GM23248 (cell line): Measurements from ENCODE around the gene IL10RB. TPM values are rescaled to one million over a fixed set of nuclear protein-coding genes. Genes with fewer than 3 reads are reported as not detected.
"Not testable (repeated sequence)": the region's sequence is repeated elsewhere in the genome, so short reads cannot be mapped to it uniquely, and the experiment has no call there.

Experiments
- DNase-seq: peaks from one replicate; pipeline ENCODE4 v3.0.0-alpha.2; 2015
- H2AFZ ChIP-seq: fragments of 200-600 bp; sonication (generic); 2 replicates; pipeline ENCODE4 v1.6.1; 2016; ENCODE audit warnings: antibody characterized with exemption
- H3F3A ChIP-seq: fragments of 200-600 bp; sonication (generic); 2 replicates; pipeline ENCODE4 v1.6.1; 2016; ENCODE audit warnings: mild to moderate bottlenecking, antibody characterized with exemption, mixed run types; ENCODE audit not compliant: insufficient read depth
- H3K27ac ChIP-seq: fragments of 200-600 bp; sonication (generic); 2 replicates; pipeline ENCODE4 v1.5.1; 2016; ENCODE audit warnings: mild to moderate bottlenecking
- H3K27me3 ChIP-seq: fragments of 200-600 bp; sonication (generic); replicated peaks from 2 replicates; pipeline ENCODE4 v1.6.1; 2016; ENCODE audit warnings: mild to moderate bottlenecking; ENCODE audit not compliant: insufficient read depth
- H3K36me3 ChIP-seq: fragments of 200-600 bp; sonication (generic); 2 replicates; pipeline ENCODE4 v1.6.1; 2016; ENCODE audit warnings: low read depth, mild to moderate bottlenecking
- H3K4me1 ChIP-seq: fragments of 200-600 bp; sonication (generic); 2 replicates; pipeline ENCODE4 v1.6.1; 2016; ENCODE audit warnings: mild to moderate bottlenecking; ENCODE audit not compliant: insufficient read depth
- H3K4me2 ChIP-seq: fragments of 200-600 bp; sonication (generic); one replicate; pipeline ENCODE4 v1.6.1; 2016; ENCODE audit warnings: mild to moderate bottlenecking; ENCODE audit not compliant: unreplicated experiment
- H3K4me3 ChIP-seq: fragments of 200-600 bp; sonication (generic); 2 replicates; pipeline ENCODE4 v1.5.1; 2016; ENCODE audit warnings: mild to moderate bottlenecking
- H3K79me2 ChIP-seq: fragments of 200-600 bp; sonication (generic); 2 replicates; pipeline ENCODE4 v1.6.1; 2016; ENCODE audit warnings: mild to moderate bottlenecking; ENCODE audit not compliant: insufficient read depth
- H3K9ac ChIP-seq: fragments of 200-600 bp; sonication (generic); 2 replicates; pipeline ENCODE4 v1.6.1; 2016; ENCODE audit warnings: mild to moderate bottlenecking
- H3K9me2 ChIP-seq: fragments of 200-600 bp; sonication (generic); 2 replicates; pipeline ENCODE4 v1.6.1; 2016; ENCODE audit warnings: mixed run types, mild to moderate bottlenecking, moderate library complexity; ENCODE audit not compliant: insufficient read depth
- H3K9me3 ChIP-seq: fragments of 200-600 bp; sonication (generic); one replicate; pipeline ENCODE4 v1.6.1; 2017; ENCODE audit warnings: low read depth
- H4K20me1 ChIP-seq: fragments of 200-600 bp; sonication (generic); 2 replicates; pipeline ENCODE4 v1.6.0; 2016; ENCODE audit not compliant: insufficient read depth
- EZH2 ChIP-seq: fragments of 200-600 bp; sonication (generic); IDR thresholded peaks from 2 replicates; pipeline ENCODE4 v1.6.1; 2018; ENCODE audit warnings: antibody characterized with exemption, mild to moderate bottlenecking; ENCODE audit not compliant: insufficient read depth, poor library complexity, severe bottlenecking
- EZH2phosphoT487 ChIP-seq: fragments of 200-600 bp; sonication (generic); IDR thresholded peaks from 2 replicates; pipeline ENCODE4 v1.6.1; 2018; ENCODE audit warnings: antibody characterized with exemption, moderate library complexity, mild to moderate bottlenecking, low read depth; ENCODE audit not compliant: insufficient read depth
- WGBS, 2 experiments: methylation state at CpG; one replicate each; pipeline ENCODE4 v1.1.6; 2015 to 2017; ENCODE audit warnings: low lambda C conversion rate in 2 of 2, low coverage in 1 of 2; ENCODE audit errors: missing lambda C conversion rate in 2 of 2; 5-methylcytosine and 5-hydroxymethylcytosine counted together
- in situ Hi-C: fragments of 300-500 bp; cut with MboI; formaldehyde crosslinking; loops from 2 replicates; pipeline ENCODE4 v1.15.0; 2020
- polyA plus RNA-seq: library from polyadenylated mRNA; unstranded; fragments of >200 nt; fragmentation: Nextera tagmentation; extraction: Ambion mirVana; gene quantifications from 2 replicates; pipeline ENCODE4 v1.2.1, GENCODE V29; 2016
- total RNA-seq: library from RNA; depleted of rRNA; stranded (reverse); fragments of >200 nt; shearing (Covaris generic); gene quantifications from 2 replicates; pipeline ENCODE4 v1.2.3, GENCODE V29; 2014

The IL10RB gene
- total and polyA plus RNA-seq, 2 experiments from 2014 or later: 49.3 to 52.4 TPM

- H2AFZ ChIP-seq: no peak overlapping the region
- no peaks in the 10 kb centered on the region for H3K9me2 ChIP-seq
- 0 out of 2 replicates have a peak, but pooled peaks cover 3% of the 10 kb centered on the region for H3K27me3 ChIP-seq
- in situ Hi-C loops: no loop called here
- H3K9ac ChIP-seq: no peak overlapping the region
- H4K20me1 ChIP-seq: no peaks in the 10 kb centered on the region
- no peaks in the 10 kb centered on the region for H3K4me1 ChIP-seq
- H3K27ac ChIP-seq: no peak overlapping the region
- no peak overlapping the region for H3K4me2 ChIP-seq
- DNase-seq: no peak
- 58 to 59% methylated on average over 5 of the region's 5 CpGs for WGBS, 2 experiments
- H3K9me3 ChIP-seq: no peaks in the 10 kb centered on the region
- TF ChIP-seq EZH2phosphoT487 (no peak), EZH2 (no peak)
- H3K79me2 ChIP-seq: no peaks in the 10 kb centered on the region
- no peak overlapping the region for H3K4me3 ChIP-seq
- H3F3A ChIP-seq: no peaks in the 10 kb centered on the region
- H3K36me3 ChIP-seq: no peaks in the 10 kb centered on the region
Measured at GRCh38 chr21:33315946-33316710, 50.0 kb downstream of the IL10RB start.

GRCh38 chr21:33317145-33317544, 51.0 kb downstream of the IL10RB start:
- H3K27me3 ChIP-seq: 0 out of 2 replicates have a peak, but pooled peaks cover 3% of the 10 kb centered on the region
- no peak for DNase-seq

GRCh38 chr21:33317786-33318486, 51.8 kb downstream of the IL10RB start:
- Histone ChIP-seq H3K9me3 (no peaks in the 10 kb centered on the region), H3K36me3 (no peaks in the 10 kb centered on the region), H3K4me2 (no peak overlapping the region), H3K4me1 (no peaks in the 10 kb centered on the region), H3K9me2 (no peaks in the 10 kb centered on the region), H4K20me1 (no peaks in the 10 kb centered on the region), H3K27me3 (0 out of 2 replicates have a peak, but pooled peaks cover 3% of the 10 kb centered on the region), H3K79me2 (no peaks in the 10 kb centered on the region), H3K9ac (no peak overlapping the region), H2AFZ (no peak overlapping the region), H3K27ac (no peak overlapping the region), H3F3A (no peaks in the 10 kb centered on the region), H3K4me3 (no peak overlapping the region)
- 75 to 77% methylated on average over 14 of the region's 14 CpGs for WGBS, 2 experiments
- DNase-seq: no peak
- in situ Hi-C loops: no loop called here
- TF ChIP-seq EZH2phosphoT487 (no peak), EZH2 (no peak)

More at GRCh38 chr21:33317145-33317544, 51.0 kb downstream of the IL10RB start:
- WGBS, 2 experiments: 5 to 9% methylated on average over 6 of the region's 6 CpGs
- H3K9me3 ChIP-seq: no peaks in the 10 kb centered on the region
- no peaks in the 10 kb centered on the region for H4K20me1 ChIP-seq
- H3K4me2 ChIP-seq: no peak overlapping the region
- no peak overlapping the region for H3K9ac ChIP-seq
- no peaks in the 10 kb centered on the region for H3K4me1 ChIP-seq
- no peak overlapping the region for H2AFZ ChIP-seq
- no peaks in the 10 kb centered on the region for H3K36me3 ChIP-seq
- no peaks in the 10 kb centered on the region for H3K9me2 ChIP-seq
- H3K4me3 ChIP-seq: no peak overlapping the region
- no peaks in the 10 kb centered on the region for H3K79me2 ChIP-seq
- H3K27ac ChIP-seq: no peak overlapping the region
- TF ChIP-seq EZH2phosphoT487 (no peak), EZH2 (no peak)
- in situ Hi-C loops: no loop called here
- no peaks in the 10 kb centered on the region for H3F3A ChIP-seq

DNA sequence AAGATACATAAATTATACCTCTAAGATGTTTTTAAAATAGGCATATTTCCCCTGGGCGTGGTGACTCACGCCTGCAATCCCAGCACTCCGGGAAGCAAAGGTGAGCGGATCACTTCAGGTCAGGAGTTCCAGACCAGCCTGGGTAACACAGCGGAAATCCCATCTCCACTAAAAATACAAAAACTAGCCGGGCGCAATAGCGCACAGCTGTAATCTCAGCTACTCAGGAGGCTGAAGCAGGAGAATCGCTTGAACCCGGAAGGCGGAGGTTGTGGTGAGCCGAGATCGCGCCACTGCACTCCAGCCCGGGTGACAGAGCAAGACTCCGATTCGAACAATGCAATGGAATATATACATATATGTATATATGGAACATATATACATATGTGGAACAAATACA, 54.8 kb downstream of the IL10RB start:
- H3K9me2 ChIP-seq, H3K4me1 ChIP-seq, H3K79me2 ChIP-seq, H3K36me3 ChIP-seq, H3F3A ChIP-seq, H2AFZ ChIP-seq, H3K4me3 ChIP-seq, H4K20me1 ChIP-seq, H3K9me3 ChIP-seq, H3K27me3 ChIP-seq, H3K9ac ChIP-seq, H3K27ac ChIP-seq, in situ Hi-C loops, H3K4me2 ChIP-seq: not testable (repeated sequence)
- DNase-seq: peak; percentile 33
- WGBS, 2 experiments: 82 to 84% methylated on average over 17 of the region's 17 CpGs

- H2AFZ ChIP-seq, H3F3A ChIP-seq, H3K9me2 ChIP-seq, H3K9me3 ChIP-seq, H3K27me3 ChIP-seq, in situ Hi-C loops, H4K20me1 ChIP-seq, DNase-seq, H3K27ac ChIP-seq, H3K36me3 ChIP-seq: not testable (repeated sequence)
- peak overlapping the region; percentile 95; the same call in 1 of the 2 replicates for H3K9ac ChIP-seq
- peaks cover 11% of the 10 kb centered on the region for H3K4me1 ChIP-seq
- peaks cover 32% of the 10 kb centered on the region for H3K79me2 ChIP-seq
- peak overlapping the region; percentile 97 for H3K4me3 ChIP-seq
- H3K4me2 ChIP-seq: peak overlapping the region; percentile 94
Measured at GRCh38 chr21:33323610-33324009, 57.4 kb downstream of the IL10RB start.
